ENCODE measurements around the gene PPARD.
"Not testable (repeated sequence)": the region's sequence is repeated elsewhere in the genome, so short reads cannot be mapped to it uniquely, and the experiment has no call there.

Gene PPARD

DNA sequence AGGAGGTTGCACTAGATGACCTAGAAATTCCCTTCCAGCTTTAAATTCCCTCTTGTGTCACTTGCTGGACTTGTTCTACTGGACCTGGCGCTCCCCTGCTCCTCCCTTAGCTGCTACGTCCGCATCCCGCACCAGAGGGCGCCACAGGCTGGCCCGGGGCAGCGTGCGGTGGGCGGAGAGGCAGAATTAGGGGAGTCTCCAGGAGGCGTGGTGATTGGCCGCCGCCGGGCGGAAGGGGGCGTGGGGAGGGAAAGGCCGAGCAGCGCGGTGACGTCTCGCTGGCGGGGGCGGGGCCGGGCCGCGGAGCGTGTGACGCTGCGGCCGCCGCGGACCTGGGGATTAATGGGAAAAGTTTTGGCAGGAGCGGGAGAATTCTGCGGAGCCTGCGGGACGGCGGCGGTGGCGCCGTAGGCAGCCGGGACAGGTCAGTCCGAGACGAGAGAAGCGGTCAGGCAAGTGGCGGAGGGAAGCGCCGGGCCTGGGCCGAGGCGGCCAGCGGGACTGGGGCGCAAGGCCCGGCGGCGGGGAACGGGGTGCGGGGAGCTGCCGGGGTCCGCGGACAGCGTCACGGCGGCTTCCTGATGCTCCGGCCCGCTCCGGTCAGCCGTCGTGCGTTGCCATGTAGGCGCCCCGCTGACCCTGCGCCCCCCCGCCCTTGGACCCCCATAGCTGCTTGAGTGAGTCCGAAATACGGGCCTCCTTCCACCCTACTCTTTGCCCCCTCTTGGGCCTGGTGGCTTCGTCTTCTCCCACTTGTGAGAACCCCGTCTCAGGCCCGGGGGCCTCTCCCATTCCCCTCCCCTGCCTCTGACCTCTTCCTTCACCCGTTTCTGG, at the start of gene PPARD:
TSS of gene PPARD (plus strand) at position 301 of the 834 bp plus-strand sequence. CDS start 68,530 bp downstream, outside the sequence.
- DNase-seq: peak; percentile 98

DNA sequence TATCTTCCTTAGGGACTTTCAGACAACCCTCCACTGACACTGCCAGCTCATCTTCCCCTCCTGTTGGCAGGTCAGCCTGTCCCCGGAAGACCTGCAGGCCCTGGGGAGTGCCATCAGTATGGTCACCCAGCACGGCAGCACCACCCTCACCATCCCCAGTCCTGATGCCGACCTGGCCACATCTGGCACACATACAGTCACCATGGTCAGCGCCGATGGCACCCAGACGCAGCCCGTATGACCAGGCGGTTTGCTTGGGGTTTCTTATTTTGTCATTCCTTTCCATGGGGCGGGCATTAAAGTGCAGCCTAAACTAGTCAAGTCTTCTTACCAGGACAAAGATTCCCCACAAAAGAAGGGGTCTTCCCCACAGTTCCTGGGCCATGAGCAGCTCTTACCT, 48.7 kb upstream of the PPARD start:
- DNase-seq: no peak

DNA sequence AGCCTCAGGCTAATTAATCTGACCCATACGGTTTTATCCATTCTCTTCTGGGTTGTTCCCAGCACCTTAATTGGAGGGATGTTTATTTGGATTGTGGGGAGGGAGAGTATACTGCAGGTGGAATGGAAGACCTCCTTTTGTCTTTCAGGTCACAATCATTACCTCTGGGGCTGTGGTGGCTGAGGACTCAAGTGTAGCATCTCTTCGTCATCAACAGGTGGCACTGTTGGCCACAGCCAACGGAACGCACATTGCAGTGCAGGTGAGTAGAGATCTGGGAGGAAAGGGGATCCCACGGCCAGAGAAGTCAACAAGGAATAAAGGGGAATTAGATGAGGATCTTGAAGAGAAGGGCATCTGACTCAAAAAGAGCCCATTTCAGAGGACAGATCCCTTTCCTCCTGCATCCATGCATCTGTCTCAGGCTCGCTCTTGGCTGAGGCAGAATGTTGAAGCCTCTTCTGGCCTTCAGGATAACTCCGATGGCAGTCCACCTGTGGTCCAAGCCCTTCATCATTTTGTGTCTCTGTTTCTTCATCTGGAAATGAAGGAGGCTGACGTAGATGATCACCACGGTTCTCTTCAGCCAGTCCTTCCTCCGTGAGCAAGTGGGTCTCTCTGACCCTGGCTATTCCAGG, 47.9 kb upstream of the PPARD start:
- peak; percentile 47 for DNase-seq

DNA sequence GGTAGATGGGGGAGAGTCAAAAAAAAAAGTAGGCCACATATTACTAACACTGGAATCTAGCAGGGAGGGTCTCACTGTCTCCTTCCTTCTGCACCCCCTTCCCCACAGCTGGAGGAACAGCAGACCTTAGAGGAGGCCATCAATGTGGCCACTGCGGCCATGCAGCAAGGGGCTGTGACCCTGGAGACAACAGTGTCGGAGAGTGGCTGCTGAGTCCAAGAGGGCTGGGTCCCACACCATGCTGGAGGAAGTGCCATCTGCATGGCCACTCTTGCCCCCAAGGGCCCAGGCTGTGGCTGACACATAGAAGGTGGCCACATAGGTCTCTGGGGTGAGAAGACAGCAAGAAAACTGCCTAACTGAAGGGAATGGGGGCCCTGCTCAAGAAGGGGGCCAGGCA, 47.3 kb upstream of the PPARD start:
- no peak for DNase-seq

DNA sequence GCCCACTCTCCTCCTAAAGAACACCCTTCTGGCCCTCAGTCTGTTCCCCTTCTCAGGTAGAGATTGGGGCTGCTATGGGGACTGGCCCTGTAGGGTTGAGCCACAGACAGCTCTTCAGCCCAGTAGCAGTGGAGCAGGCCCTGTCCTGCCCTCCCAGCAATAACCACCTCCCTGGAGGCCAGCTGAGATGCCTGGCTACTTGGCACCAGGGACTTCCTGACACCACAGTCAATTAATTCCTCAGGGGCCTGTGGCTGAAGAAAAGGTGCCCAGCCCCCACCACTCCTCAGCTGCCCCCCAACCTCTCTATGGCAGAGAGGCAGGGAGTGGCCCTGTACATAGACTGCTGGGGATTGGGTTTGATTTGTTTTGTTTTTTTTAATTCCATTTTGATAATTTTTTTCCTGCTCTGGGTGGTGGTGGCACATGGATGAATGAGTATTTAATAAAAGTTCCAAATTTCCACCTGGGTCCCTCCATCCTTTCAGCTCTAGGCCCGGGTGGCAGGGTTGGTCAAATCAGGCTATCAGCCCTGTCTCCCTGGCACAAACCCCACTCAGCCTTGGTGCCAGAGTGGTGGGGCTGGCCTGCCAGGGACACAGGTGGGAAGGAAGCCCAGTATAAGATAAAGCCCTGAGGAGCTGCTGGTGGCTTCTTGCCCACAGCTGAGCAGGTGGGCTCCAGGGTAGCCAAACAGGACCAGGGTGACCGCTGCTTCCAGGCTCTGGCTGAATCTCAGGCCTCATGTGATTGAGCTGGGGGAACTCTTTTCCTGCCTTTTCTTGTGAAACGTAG, 46.6 kb upstream of the PPARD start:
- DNase-seq: no peak

DNA sequence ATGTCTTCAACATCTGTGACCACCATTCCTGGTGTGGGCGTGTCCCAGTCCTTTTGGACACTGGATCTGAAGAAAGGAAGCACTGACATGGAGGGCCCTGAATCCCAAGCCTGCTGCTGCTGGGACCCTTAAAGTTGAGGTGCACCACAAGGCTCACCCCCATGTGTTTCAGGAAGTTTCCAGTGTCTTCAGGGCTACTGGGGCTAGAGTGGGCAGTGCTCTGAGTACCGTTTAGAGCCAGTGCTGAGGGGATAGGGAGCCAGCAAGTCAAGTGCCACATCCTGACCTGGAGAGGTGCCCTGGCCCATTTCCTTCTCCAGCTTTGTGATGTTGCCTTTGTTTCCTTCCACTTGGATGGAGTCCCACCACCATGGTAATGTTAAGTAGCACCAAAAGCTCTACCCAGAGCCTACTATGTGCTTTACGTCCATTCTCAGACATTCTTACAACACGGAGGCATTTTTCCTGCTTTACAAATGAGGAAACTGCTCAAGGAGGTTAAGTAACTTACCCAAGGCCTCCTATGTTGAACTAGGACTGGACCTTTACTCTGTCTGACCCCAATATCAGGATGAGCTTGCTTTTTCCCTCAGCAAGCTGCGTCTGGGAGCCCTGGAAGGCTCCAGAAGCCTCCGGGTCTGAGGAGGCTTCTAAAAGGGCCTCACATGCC, 45.3 kb upstream of the PPARD start:
- DNase-seq: no peak

DNA sequence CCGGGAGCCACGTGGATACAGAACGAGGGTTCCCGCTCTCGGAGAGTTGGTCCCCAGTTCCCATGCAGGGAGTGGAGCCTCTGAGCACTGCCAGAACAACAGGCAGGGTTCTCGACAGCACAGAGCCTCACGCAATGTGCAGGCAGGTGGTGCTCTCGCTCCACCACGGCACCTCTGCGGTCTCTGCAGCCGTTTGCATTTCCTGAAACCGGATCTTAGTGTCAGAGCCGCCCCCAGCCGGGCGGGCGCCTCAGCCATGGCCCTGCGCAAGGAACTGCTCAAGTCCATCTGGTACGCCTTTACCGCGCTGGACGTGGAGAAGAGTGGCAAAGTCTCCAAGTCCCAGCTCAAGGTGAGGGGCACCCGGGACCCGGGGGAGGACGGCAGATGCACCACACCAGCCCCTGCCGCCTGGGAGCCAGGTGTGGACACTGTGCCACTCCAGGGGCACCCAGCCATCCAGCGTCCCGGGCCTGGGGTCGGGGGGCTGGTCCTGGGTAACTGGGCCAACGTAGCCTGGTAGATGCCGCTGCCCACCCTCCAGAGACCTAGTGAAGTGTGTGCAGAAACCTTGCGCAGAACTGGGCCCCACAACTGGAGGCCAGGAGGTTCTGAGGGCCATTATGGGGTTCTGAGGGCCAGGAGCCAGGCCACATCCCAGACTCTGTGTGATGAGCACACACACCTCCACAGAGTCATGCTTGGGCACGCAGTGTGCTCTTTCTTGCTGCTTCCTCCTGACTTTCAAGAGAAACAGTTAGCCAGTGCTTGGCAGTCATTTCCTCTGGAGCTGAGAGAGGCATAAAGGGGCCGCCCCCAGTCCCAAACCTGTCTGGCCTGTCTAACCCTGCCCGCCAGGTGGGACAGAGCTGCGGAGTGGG, 44.5 kb upstream of the PPARD start, which contains the start of gene DEF6:
TSS of gene DEF6 (plus strand) at position 218 of the 881 bp plus-strand sequence. CDS start at position 257, 39 bp downstream.
- peak; percentile 85 for DNase-seq

DNA sequence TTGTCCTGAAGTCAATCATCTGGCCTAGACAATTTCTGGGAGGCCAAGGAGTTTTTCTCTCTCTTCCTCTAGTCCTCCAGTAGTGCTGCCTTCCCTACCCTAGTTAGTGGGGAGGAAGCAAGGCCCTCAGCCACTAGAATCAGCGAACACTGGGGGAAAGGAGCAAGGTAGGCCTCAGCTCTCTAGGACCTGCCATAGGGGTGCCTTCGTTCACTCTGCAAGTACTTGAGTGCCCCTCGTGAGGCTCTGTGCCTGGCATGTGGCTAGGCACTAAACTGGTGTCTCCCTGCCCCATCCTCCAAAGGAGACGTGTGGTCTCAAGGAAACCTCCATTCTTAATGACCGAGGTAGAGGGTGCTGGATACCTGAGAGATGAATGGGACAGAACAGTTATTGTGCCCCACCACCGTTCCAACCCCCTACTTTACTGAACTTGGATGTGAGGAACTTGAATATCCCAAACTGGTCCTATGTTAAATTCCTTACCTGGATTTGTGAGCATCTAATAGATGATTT, 43.7 kb upstream of the PPARD start:
- no peak for DNase-seq

DNA sequence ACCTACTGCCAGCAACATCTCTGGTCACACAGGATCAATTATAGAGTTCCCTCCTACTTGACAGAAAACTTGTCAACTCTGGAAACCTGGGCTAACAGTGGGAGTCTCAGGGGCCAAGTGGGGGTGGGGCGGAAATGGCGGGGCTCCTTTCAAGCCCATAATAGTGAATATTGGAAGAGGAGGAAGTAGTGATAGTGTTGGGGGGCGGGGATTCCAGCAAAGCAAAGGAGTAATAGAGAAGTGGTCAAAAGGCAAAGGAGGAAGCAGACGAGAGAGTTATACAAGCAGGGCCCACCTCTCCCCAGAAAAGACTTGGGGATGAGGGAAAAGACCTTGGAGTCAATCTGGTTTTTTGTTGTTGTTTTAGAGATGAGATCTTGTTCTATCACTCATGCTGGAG, 42.7 kb upstream of the PPARD start:
- no peak for DNase-seq

DNA sequence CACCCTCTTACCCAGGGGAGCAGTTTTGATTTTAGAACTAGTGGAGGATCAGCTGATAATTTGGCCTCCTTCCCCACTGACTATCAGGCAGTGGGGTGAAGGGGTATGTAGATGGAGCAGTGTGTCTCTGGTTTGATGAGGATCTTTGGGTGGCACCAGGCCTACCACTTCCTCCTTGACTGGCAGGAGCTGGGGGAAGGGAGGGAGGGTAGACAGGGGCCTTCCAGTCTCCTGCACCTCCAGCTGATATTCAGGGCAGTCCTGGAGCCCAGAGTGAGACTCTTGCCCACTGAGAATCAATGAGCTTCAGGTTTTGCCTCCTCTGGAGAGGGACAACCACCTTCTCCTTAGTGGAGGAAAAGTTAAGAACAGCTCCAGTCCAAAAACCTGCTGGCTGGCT, 41.5 kb upstream of the PPARD start:
- DNase-seq: no peak

DNA sequence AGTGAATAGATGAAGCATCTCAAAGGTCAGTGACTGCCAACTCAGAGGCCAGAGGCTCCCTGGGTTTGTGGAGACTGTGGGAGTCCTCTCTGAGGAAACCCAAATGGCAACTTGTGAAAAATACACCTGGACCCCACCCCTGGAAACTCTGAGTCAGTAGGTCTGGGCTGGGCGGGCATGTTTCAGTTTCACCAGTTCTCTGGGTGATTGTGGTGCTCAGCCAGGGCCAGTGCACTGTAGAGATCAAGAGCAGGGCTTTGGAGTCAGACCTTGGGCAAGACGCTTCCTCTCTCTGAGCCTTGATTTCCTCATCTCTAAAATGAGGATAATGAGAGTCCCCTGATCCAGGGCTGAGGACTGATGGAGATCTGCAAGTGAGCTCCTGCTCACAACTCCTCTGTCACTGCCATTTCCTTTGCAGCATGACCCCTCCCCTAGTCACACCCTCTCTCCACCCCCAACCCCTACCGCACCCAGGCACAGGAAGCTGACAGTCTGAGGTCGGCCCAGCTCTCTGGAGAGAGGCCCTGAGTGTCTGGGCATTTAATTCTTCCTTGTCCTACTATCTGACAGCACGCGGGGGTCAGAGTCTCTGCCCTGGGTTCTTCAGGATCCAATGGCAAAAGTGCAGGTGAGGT, 39.6 kb upstream of the PPARD start:
- DNase-seq: peak; percentile 77

DNA sequence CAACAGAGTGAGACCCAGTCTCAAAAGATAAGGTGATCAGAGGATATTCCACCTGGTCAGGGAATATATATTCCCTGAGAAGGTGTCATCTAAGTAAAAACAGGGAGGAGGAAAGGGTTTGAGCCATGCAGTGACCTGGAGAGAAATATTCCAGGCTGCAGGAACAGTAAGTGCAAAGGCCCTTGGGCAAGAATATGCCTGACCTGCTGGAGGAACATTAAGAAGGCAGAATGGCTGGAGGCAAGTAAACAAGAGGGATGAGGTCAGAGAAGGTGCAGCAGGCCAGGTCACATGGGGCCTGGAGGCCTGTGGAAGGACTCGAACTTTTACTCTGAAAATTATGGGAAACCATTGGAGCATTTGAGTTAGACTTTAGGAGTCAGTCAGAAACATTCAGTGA, 38.1 kb upstream of the PPARD start:
- no peak for DNase-seq

DNA sequence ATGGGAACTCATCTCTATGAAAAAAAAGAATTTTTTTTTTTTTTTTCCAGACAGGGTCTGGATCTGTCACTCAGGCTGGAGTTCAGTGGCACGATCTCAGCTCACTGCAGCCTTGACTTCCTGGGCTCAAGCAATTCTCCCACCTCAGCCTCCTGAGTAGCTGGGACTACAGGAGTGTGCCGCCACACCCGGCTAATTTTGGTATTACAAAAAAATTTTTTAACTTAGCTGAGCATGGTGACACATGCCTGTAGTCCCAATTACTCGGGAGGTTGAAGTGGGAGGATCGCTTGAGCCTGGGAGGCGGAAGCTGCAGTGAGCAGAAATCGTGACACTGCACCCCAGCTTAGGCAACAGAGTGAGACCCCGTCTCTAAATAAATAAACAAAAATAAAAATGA, 37.2 kb upstream of the PPARD start:
- no peak for DNase-seq

DNA sequence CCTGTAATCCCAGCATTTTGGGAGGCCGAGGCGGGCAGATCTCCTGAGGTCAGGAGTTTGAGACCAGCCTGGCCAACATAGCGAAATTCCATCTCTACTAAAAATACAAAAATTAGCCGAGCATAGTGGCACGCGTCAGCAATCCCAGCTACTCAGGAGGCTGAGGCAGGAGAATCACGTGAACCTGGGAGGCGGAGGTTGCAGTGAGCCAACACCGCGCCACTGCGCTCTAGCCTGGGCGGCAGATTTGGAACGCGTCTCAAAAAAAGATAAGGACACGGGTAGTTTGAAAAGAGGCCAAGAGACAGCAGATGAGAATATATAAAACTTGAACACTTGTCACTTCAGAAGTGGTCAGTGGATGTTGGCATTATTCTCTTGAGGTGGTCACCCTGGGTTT, 35.2 kb upstream of the PPARD start:
- not testable (repeated sequence) for DNase-seq

DNA sequence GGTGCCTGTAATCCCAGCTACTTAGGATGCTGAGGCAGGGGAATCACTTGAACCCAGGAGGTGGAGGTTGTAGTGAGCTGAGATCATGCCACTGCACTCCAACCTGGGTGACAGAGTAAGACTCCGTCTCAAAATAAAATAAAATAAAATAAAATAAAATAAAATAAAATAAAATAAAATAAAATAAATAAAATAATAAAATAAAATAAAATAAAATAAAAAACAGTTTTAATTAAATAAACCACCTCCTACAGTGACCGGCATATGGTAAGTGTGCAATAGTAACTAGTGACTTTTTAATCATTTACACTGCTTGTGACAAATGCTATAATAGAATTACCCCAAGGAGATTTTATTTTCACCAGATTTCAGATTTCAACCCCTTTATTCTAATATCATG, 33.8 kb upstream of the PPARD start:
- DNase-seq: not testable (repeated sequence)

DNA sequence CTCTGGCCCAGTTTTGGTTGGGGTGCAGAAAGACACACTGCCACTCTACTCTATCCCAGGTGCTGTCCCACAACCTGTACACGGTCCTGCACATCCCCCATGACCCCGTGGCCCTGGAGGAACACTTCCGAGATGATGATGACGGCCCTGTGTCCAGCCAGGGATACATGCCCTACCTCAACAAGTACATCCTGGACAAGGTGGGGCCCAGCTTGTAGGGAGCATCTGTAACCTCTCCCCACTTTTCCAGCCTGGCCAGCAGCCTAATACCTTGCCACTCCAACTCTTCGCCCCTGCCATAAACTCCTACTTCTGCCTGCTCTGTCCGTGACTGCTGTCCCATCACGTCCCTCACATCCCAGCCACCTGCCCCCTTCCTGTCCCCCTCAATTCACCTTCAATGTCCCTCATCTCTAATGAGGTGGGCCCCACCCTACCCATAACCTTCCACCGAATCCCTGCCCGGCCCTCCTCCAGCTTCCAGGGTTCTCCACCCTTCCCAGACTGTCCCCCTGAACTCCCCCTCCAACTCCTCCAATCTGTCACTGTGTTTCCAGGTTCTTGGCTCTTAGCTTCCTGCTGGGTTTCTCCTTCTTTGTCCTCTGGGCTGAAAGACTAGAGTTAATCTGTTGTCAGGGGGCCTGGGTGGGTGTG, 32.6 kb upstream of the PPARD start:
- no peak for DNase-seq

DNA sequence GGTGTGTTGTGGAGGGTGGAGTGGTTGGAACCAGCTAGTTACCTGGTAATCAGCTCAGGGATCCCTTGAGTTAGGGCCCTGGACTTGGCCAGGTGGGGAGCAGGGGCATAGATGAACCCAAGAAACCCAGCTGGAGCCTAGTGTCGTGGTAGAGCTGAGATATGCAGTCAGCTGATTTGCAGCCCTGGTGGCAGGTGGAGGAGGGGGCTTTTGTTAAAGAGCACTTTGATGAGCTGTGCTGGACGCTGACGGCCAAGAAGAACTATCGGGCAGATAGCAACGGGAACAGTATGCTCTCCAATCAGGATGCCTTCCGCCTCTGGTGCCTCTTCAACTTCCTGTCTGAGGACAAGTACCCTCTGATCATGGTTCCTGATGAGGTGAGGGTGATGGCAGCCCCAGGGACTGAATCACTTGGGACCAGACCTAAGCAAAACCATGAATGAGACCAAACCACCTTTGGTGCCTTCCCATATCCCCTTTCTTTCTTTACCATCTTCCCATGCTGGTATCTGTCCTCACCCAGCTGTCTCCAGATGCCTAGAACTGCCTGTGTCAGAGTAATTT, 32.0 kb upstream of the PPARD start:
- no peak for DNase-seq

DNA sequence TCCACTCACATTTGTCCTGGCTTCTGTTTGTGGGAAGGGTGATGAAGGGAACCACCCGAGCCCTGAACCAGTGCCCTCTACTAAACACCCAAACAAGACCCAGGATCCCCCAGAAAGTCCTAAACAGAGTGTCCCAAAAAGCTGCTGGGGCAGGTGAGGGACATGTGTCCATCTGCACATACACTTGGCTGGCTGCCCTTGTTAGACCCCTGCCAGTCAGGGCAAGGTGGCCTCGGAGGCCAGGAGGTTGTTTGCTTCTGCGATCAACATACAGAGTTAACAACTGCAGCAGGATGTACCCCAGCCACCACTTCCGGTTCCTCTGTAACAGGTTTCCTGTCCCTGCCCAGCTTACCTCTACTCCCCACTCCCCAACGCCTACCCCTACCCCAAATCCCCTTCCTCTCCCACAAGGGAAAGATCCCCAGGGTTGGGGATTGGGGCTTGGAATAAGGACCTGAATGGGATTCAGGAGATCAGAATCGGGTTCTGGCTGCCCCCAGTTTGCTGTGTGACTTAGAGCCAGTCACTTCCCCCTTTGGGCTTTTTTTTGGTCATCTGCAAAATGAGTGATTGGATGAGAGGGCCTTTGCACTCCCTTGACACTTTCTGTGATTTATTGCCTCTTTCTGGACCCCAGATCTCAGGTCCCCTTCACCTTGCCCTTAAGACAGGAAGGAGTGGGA, 30.8 kb upstream of the PPARD start:
- peak; percentile 39 for DNase-seq

DNA sequence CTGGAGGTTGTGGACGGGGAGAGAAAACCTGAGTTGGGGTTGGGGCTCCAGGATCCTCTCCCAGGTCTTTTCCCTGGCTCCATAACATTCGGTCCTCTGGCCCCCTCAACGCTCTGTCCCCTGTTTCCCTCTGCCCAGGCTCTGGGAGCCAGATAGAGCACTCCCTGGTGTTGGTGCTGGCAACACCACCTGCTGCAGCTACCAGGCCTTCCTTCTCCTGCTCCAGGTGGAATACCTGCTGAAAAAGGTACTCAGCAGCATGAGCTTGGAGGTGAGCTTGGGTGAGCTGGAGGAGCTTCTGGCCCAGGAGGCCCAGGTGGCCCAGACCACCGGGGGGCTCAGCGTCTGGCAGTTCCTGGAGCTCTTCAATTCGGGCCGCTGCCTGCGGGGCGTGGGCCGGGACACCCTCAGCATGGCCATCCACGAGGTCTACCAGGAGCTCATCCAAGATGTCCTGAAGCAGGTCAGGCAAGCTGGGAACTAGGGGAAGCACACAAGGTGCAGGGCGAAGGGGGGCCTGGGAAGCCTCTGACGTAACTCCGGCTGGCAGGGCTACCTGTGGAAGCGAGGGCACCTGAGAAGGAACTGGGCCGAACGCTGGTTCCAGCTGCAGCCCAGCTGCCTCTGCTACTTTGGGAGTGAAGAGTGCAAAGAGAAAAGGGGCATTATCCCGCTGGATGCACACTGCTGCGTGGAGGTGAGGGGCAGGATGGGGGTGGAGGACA, 30.1 kb upstream of the PPARD start:
- no peak for DNase-seq

Data from stimulated activated CD4-positive, alpha-beta T cell treated with anti-CD3 and anti-CD28 coated beads, Interleukin-4, amount 100 ng/mL, for 1 hour (primary cell).